ENCODE results near the gene FOXA3.

Gene FOXA3

DNA sequence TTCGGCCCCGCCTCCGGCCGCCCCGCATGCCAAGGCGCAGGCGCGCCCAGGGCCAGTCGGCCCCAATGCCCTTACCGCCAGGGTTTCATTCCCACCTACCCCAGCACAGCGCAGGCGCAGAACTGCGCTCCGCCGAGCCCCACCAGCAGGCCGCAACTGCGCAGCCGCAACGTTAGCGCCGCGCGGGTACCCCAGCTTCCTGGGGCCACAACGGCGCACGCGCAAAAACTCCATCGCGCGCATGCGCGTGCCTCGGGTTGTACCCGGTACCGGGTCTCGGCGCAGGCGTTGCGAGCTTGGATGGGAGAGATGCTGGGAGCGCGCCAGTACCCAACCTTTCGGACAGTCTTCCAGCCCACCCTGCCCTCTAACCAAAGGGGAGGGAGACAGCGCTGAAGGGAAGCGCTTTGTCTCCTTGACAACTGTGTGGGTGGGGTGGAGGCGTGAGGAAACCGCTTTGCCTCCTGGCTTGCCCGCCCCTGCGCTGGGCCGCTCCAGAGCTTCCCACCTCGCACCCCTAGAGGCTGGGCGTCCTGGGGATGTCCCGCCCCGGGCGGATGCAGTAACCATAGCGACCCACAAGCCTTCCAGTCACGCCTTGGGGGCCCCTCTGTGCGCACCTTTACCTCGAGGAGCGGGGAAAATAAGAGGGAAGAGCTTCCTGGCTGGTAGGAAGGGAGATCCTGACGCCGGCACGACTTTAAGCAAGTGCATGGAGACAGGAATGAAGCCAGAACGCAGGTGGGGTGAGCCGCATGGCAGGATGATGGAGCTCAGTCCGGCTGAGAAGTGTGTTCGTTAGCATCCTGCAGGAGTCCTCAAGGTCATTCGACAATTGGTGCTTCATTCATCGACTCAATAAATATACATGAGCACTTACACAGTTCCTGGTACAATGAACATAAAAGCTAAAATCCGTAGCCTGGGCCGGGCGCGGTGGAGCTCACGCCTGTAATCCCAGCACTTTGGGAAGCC, 38.8 kb downstream of the FOXA3 start:
- Mint-ChIP-seq H3K27me3 (ENCODE audit: low read depth) (no peaks in the 10 kb centered on the region), H3K36me3 (ENCODE audit: low read depth) (peaks cover 17% of the 10 kb centered on the region), H3K9me3 (no peaks in the 10 kb centered on the region), H3K4me1 (ENCODE audit: low read depth) (peaks cover 11% of the 10 kb centered on the region), H3K27ac (peak overlapping the region; percentile 88), H3K4me3 (peak overlapping the region; percentile 98)

- Mint-ChIP-seq H3K4me3 (no peak overlapping the region), H3K4me1 (ENCODE audit: low read depth) (peaks cover 13% of the 10 kb centered on the region), H3K36me3 (ENCODE audit: low read depth) (peaks cover 6% of the 10 kb centered on the region), H3K27me3 (ENCODE audit: low read depth) (peaks cover 4% of the 10 kb centered on the region), H3K27ac (no peak overlapping the region), H3K9me3 (no peaks in the 10 kb centered on the region)
Measured at GRCh38 chr19:45905011-45905410, 40.9 kb downstream of the FOXA3 start.

GRCh38 chr19:45906221-45906620, 42.1 kb downstream of the FOXA3 start:
- H3K4me1 Mint-ChIP-seq (ENCODE audit: low read depth): peaks cover 8% of the 10 kb centered on the region
- H3K4me3 Mint-ChIP-seq: no peak overlapping the region
- no peaks in the 10 kb centered on the region for H3K36me3 Mint-ChIP-seq (ENCODE audit: low read depth)
- H3K9me3 Mint-ChIP-seq: no peaks in the 10 kb centered on the region
- no peak overlapping the region for H3K27ac Mint-ChIP-seq
- peaks cover 6% of the 10 kb centered on the region for H3K27me3 Mint-ChIP-seq (ENCODE audit: low read depth)

DNA sequence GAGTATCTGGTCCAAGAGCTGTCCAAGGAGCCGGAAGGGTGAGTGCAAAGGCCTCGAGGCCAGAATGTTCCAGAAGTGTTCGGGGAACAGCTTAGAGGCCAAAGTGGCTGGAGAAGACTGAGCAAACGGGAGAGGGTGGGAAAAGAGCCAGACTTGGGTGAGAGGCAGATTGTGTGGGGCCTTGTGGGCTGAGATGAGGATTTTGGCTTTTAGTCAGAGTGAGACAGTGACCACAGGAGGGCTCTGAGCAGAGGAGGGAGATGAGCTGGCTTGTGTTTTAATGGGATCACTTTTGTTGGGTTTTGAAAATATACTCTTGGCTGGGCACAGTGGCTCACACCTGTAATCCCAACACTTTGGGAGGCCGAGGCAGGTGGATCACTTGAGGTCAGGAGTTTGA, 44.8 kb downstream of the FOXA3 start:
- Mint-ChIP-seq H3K4me1 (ENCODE audit: low read depth) (peaks cover 3% of the 10 kb centered on the region), H3K9me3 (no peaks in the 10 kb centered on the region), H3K27me3 (ENCODE audit: low read depth) (peaks cover 15% of the 10 kb centered on the region), H3K36me3 (ENCODE audit: low read depth) (no peaks in the 10 kb centered on the region), H3K27ac (no peak overlapping the region), H3K4me3 (no peak overlapping the region)

DNA sequence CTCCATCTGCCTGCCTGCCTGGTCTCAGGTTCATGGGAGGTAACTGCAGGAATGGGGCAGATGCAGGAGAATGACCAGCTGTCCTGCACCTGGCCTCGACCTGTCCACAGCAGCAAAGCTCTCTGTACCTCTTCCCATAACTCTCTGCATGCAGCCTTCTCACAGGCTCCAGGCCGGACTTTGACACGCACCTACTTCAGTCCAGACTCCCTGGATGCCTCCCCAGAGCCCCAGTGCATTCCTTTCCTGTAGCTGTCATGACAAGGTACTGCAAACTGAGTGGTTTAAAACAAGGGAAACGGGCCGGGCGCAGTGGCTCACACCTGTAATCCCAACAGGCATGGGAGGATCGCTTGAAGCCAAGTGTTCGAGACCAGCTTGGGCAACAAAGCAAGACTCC, 47.2 kb downstream of the FOXA3 start:
- H3K4me3 Mint-ChIP-seq: no peak overlapping the region
- H3K4me1 Mint-ChIP-seq (ENCODE audit: low read depth): peaks cover 3% of the 10 kb centered on the region
- H3K9me3 Mint-ChIP-seq: no peaks in the 10 kb centered on the region
- no peaks in the 10 kb centered on the region for H3K36me3 Mint-ChIP-seq (ENCODE audit: low read depth)
- peaks cover 15% of the 10 kb centered on the region for H3K27me3 Mint-ChIP-seq (ENCODE audit: low read depth)
- H3K27ac Mint-ChIP-seq: no peak overlapping the region

DNA sequence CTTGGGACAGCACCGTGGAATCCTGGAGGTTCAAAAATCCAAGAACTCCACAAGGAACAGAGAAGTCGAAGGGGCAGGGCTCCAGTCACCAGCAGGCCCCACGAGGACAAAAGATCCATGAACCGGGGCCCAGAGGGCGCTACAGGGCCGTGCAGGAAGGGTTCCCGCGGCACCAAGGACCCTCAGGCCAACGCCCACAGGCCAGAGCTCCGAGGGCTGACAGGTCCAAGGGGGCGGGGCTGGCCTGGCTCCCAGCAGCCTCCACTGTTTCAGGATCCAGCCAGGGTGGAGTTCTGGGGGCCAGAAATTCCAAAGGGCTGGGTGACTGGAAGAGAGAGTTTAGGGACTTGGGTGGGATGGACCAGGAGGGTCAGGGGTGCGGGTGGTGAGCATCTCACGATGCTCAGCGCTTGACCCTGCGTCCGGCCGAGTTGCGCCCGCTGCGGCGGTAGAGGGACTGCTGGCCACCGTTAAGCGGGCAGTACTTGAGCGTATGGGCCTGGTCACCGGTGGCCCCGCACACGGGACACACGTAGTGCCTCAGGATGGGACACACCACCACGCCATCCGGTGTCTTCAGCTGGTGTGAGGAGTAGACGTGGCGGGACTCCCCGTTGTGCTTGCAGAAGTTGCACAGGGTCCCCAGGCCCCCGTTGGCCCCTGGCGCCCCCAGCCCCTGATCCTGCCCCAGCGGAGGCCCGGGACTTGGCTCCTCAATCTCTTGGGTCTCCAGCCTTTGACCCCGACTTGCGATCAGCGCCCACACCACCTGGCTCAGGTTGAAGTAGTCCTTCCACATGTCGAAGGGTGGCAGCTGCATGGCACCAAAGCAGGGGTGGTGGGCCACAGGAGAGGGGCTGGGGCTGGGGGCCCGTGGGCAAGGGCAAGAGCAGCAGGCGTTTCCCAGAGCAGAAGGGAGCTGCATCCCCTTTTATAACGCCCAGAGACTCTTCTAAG, 50.0 kb downstream of the FOXA3 start, which contains the start of gene NANOS2:
NANOS2 (minus strand) TSS at position 905 of the 957 bp plus-strand sequence; CDS start at position 820, 85 bp downstream.
- Mint-ChIP-seq H3K36me3 (ENCODE audit: low read depth) (no peaks in the 10 kb centered on the region), H3K27ac (no peak within 1 kb of the TSS), H3K27me3 (ENCODE audit: low read depth) (peaks cover 15% of the 10 kb centered on the region), H3K4me1 (ENCODE audit: low read depth) (peaks cover 19% of the 10 kb centered on the region), H3K9me3 (no peaks in the 10 kb centered on the region), H3K4me3 (no peak within 1 kb of the TSS)

- Mint-ChIP-seq H3K27me3 (ENCODE audit: low read depth) (peaks cover 10% of the 10 kb centered on the region), H3K4me1 (ENCODE audit: low read depth) (peaks cover 32% of the 10 kb centered on the region), H3K4me3 (no peak overlapping the region), H3K27ac (peak overlapping the region; percentile 67), H3K9me3 (no peaks in the 10 kb centered on the region), H3K36me3 (ENCODE audit: low read depth) (no peaks in the 10 kb centered on the region)
Measured at GRCh38 chr19:45917421-45918091, 53.4 kb downstream of the FOXA3 start.

DNA sequence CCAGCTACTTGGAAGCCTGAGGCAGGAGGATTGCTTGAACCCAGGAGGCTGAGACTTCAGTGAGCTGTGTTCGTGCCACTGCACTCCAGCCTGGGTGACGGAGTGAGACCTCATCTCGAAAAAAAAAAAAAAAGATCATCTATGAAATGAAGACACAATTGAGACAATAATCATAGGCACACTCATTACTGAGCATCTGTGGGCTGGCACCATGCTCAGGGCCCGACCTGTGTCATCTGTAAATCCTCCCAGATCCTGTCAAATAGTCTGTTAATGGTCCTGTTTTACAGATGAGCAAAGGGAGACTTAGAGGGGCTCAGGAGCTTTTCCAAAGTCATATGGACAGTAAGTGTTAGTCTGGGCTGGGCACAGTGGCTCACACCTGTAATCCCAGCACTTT, 54.6 kb downstream of the FOXA3 start:
- Mint-ChIP-seq H3K4me1 (ENCODE audit: low read depth) (peaks cover 32% of the 10 kb centered on the region), H3K36me3 (ENCODE audit: low read depth) (no peaks in the 10 kb centered on the region), H3K4me3 (peak overlapping the region; percentile 31), H3K27me3 (ENCODE audit: low read depth) (peaks cover under 1% of the 10 kb centered on the region), H3K9me3 (no peaks in the 10 kb centered on the region), H3K27ac (peak overlapping the region; percentile 31)

GRCh38 chr19:45919678-45920077, 55.6 kb downstream of the FOXA3 start:
- Mint-ChIP-seq H3K9me3 (no peaks in the 10 kb centered on the region), H3K36me3 (ENCODE audit: low read depth) (no peaks in the 10 kb centered on the region), H3K4me3 (no peak overlapping the region), H3K27me3 (ENCODE audit: low read depth) (no peaks in the 10 kb centered on the region), H3K4me1 (ENCODE audit: low read depth) (peaks cover 32% of the 10 kb centered on the region), H3K27ac (no peak overlapping the region)

- no peaks in the 10 kb centered on the region for H3K27me3 Mint-ChIP-seq (ENCODE audit: low read depth)
- no peaks in the 10 kb centered on the region for H3K9me3 Mint-ChIP-seq
- no peaks in the 10 kb centered on the region for H3K36me3 Mint-ChIP-seq (ENCODE audit: low read depth)
- H3K27ac Mint-ChIP-seq: peak overlapping the region; percentile 43
- peaks cover 32% of the 10 kb centered on the region for H3K4me1 Mint-ChIP-seq (ENCODE audit: low read depth)
- peak overlapping the region; percentile 23 for H3K4me3 Mint-ChIP-seq
Measured at GRCh38 chr19:45920458-45920857, 56.3 kb downstream of the FOXA3 start.

- no peak overlapping the region for H3K27ac Mint-ChIP-seq
- H3K4me3 Mint-ChIP-seq: no peak overlapping the region
- peaks cover 28% of the 10 kb centered on the region for H3K4me1 Mint-ChIP-seq (ENCODE audit: low read depth)
- H3K9me3 Mint-ChIP-seq: no peaks in the 10 kb centered on the region
- no peaks in the 10 kb centered on the region for H3K27me3 Mint-ChIP-seq (ENCODE audit: low read depth)
- no peaks in the 10 kb centered on the region for H3K36me3 Mint-ChIP-seq (ENCODE audit: low read depth)
Measured at GRCh38 chr19:45922281-45922680, 58.2 kb downstream of the FOXA3 start.

All from T-helper 1 cell treated with Interleukin-12 subunit alpha and Interleukin-12 subunit beta and Interleukin-4 antibody, amounts not matched to agents 30 μg/mL and 1 μg/mL, for 36 hours (primary cell).